GM23248 (cell line): ENCODE measurements around the gene ROR1. TPM values are rescaled to one million over a fixed set of nuclear protein-coding genes. Genes with fewer than 3 reads are reported as not detected.

Experiments
- DNase-seq: peaks from one replicate; pipeline ENCODE4 v3.0.0-alpha.2; 2015
- H2AFZ ChIP-seq: fragments of 200-600 bp; sonication (generic); 2 replicates; pipeline ENCODE4 v1.6.1; 2016; ENCODE audit warnings: antibody characterized with exemption
- H3F3A ChIP-seq: fragments of 200-600 bp; sonication (generic); 2 replicates; pipeline ENCODE4 v1.6.1; 2016; ENCODE audit warnings: mild to moderate bottlenecking, antibody characterized with exemption, mixed run types; ENCODE audit not compliant: insufficient read depth
- H3K27ac ChIP-seq: fragments of 200-600 bp; sonication (generic); 2 replicates; pipeline ENCODE4 v1.5.1; 2016; ENCODE audit warnings: mild to moderate bottlenecking
- H3K27me3 ChIP-seq: fragments of 200-600 bp; sonication (generic); replicated peaks from 2 replicates; pipeline ENCODE4 v1.6.1; 2016; ENCODE audit warnings: mild to moderate bottlenecking; ENCODE audit not compliant: insufficient read depth
- H3K36me3 ChIP-seq: fragments of 200-600 bp; sonication (generic); 2 replicates; pipeline ENCODE4 v1.6.1; 2016; ENCODE audit warnings: low read depth, mild to moderate bottlenecking
- H3K4me1 ChIP-seq: fragments of 200-600 bp; sonication (generic); 2 replicates; pipeline ENCODE4 v1.6.1; 2016; ENCODE audit warnings: mild to moderate bottlenecking; ENCODE audit not compliant: insufficient read depth
- H3K4me2 ChIP-seq: fragments of 200-600 bp; sonication (generic); one replicate; pipeline ENCODE4 v1.6.1; 2016; ENCODE audit warnings: mild to moderate bottlenecking; ENCODE audit not compliant: unreplicated experiment
- H3K4me3 ChIP-seq: fragments of 200-600 bp; sonication (generic); 2 replicates; pipeline ENCODE4 v1.5.1; 2016; ENCODE audit warnings: mild to moderate bottlenecking
- H3K79me2 ChIP-seq: fragments of 200-600 bp; sonication (generic); 2 replicates; pipeline ENCODE4 v1.6.1; 2016; ENCODE audit warnings: mild to moderate bottlenecking; ENCODE audit not compliant: insufficient read depth
- H3K9ac ChIP-seq: fragments of 200-600 bp; sonication (generic); 2 replicates; pipeline ENCODE4 v1.6.1; 2016; ENCODE audit warnings: mild to moderate bottlenecking
- H3K9me2 ChIP-seq: fragments of 200-600 bp; sonication (generic); 2 replicates; pipeline ENCODE4 v1.6.1; 2016; ENCODE audit warnings: mixed run types, mild to moderate bottlenecking, moderate library complexity; ENCODE audit not compliant: insufficient read depth
- H3K9me3 ChIP-seq: fragments of 200-600 bp; sonication (generic); one replicate; pipeline ENCODE4 v1.6.1; 2017; ENCODE audit warnings: low read depth
- H4K20me1 ChIP-seq: fragments of 200-600 bp; sonication (generic); 2 replicates; pipeline ENCODE4 v1.6.0; 2016; ENCODE audit not compliant: insufficient read depth
- EZH2 ChIP-seq: fragments of 200-600 bp; sonication (generic); IDR thresholded peaks from 2 replicates; pipeline ENCODE4 v1.6.1; 2018; ENCODE audit warnings: antibody characterized with exemption, mild to moderate bottlenecking; ENCODE audit not compliant: insufficient read depth, poor library complexity, severe bottlenecking
- EZH2phosphoT487 ChIP-seq: fragments of 200-600 bp; sonication (generic); IDR thresholded peaks from 2 replicates; pipeline ENCODE4 v1.6.1; 2018; ENCODE audit warnings: antibody characterized with exemption, moderate library complexity, mild to moderate bottlenecking, low read depth; ENCODE audit not compliant: insufficient read depth
- WGBS, 2 experiments: methylation state at CpG; one replicate each; pipeline ENCODE4 v1.1.6; 2015 to 2017; ENCODE audit warnings: low lambda C conversion rate in 2 of 2, low coverage in 1 of 2; ENCODE audit errors: missing lambda C conversion rate in 2 of 2; 5-methylcytosine and 5-hydroxymethylcytosine counted together
- in situ Hi-C: fragments of 300-500 bp; cut with MboI; formaldehyde crosslinking; loops from 2 replicates; pipeline ENCODE4 v1.15.0; 2020
- polyA plus RNA-seq: library from polyadenylated mRNA; unstranded; fragments of >200 nt; fragmentation: Nextera tagmentation; extraction: Ambion mirVana; gene quantifications from 2 replicates; pipeline ENCODE4 v1.2.1, GENCODE V29; 2016
- total RNA-seq: library from RNA; depleted of rRNA; stranded (reverse); fragments of >200 nt; shearing (Covaris generic); gene quantifications from 2 replicates; pipeline ENCODE4 v1.2.3, GENCODE V29; 2014

ROR1 gene
- total and polyA plus RNA-seq, 2 experiments from 2014 or later = 12.0 to 13.3 TPM

GRCh38 chr1:64127297-64127696 lies 353.5 kb downstream of the ROR1 start:
- Histone ChIP-seq H3K4me3 (no peak overlapping the region), H3K27ac (no peak overlapping the region), H3K4me1 (peaks cover 8% of the 10 kb centered on the region), H3K4me2 (no peak overlapping the region), H3K36me3 (no peaks in the 10 kb centered on the region), H3K9me3 (no peaks in the 10 kb centered on the region), H3K27me3 (no peaks in the 10 kb centered on the region), H4K20me1 (no peaks in the 10 kb centered on the region), H3F3A (peaks cover 4% of the 10 kb centered on the region), H3K9me2 (0 out of 2 replicates have a peak, but pooled peaks cover 2% of the 10 kb centered on the region), H2AFZ (no peak overlapping the region), H3K9ac (no peak overlapping the region), H3K79me2 (no peaks in the 10 kb centered on the region)
- no peak for TF ChIP-seq EZH2phosphoT487
- TF ChIP-seq EZH2 = no peak
- no peak for DNase-seq
- in situ Hi-C loops = no loop called here
- WGBS, 2 experiments = 78 to 83% methylated on average over 3 of the region's 3 CpGs

GRCh38 chr1:64129701-64130100 lies 355.9 kb downstream of the ROR1 start:
- DNase-seq = no peak
- no peak overlapping the region for H3K27ac ChIP-seq
- H3K36me3 ChIP-seq = no peaks in the 10 kb centered on the region
- no peaks in the 10 kb centered on the region for H4K20me1 ChIP-seq
- TF ChIP-seq EZH2 (no peak), EZH2phosphoT487 (no peak)
- no peaks in the 10 kb centered on the region for H3K9me3 ChIP-seq
- H3K9me2 ChIP-seq = no peaks in the 10 kb centered on the region
- WGBS, 2 experiments = 58 to 59% methylated on average over 5 of the region's 5 CpGs
- peaks cover 13% of the 10 kb centered on the region for H3F3A ChIP-seq
- H3K27me3 ChIP-seq = no peaks in the 10 kb centered on the region
- H3K4me1 ChIP-seq = peaks cover 15% of the 10 kb centered on the region
- H3K4me2 ChIP-seq = no peak overlapping the region
- H3K4me3 ChIP-seq = no peak overlapping the region
- no peaks in the 10 kb centered on the region for H3K79me2 ChIP-seq
- H3K9ac ChIP-seq = no peak overlapping the region
- H2AFZ ChIP-seq = no peak overlapping the region
- in situ Hi-C loops = loop anchor here (10.0 kb wide), 3 partner anchors 215 to 505 kb away; no protein-coding TSS in a partner anchor

- Histone ChIP-seq H2AFZ (no peak overlapping the region), H3K9ac (no peak overlapping the region), H3K4me1 (peaks cover 22% of the 10 kb centered on the region), H3K36me3 (no peaks in the 10 kb centered on the region), H4K20me1 (no peaks in the 10 kb centered on the region), H3K9me2 (no peaks in the 10 kb centered on the region), H3K27me3 (no peaks in the 10 kb centered on the region), H3K9me3 (no peaks in the 10 kb centered on the region), H3F3A (peaks cover 13% of the 10 kb centered on the region), H3K27ac (no peak overlapping the region), H3K4me2 (no peak overlapping the region), H3K4me3 (no peak overlapping the region), H3K79me2 (no peaks in the 10 kb centered on the region)
- TF ChIP-seq EZH2 (no peak), EZH2phosphoT487 (no peak)
- 78 to 80% methylated on average over 2 of the region's 2 CpGs for WGBS, 2 experiments
- in situ Hi-C loops = loop anchor here (10.0 kb wide), 3 partner anchors 216 to 506 kb away; no protein-coding TSS in a partner anchor
- no peak for DNase-seq
Measured at GRCh38 chr1:64131155-64131554, 357.3 kb downstream of the ROR1 start.

GRCh38 chr1:64133036-64133435 lies 359.2 kb downstream of the ROR1 start:
- Histone ChIP-seq H2AFZ (no peak overlapping the region), H3K79me2 (no peaks in the 10 kb centered on the region), H3K4me2 (peak overlapping the region; percentile 40), H3K4me3 (no peak overlapping the region), H3K27me3 (no peaks in the 10 kb centered on the region), H3K9me3 (no peaks in the 10 kb centered on the region), H4K20me1 (no peaks in the 10 kb centered on the region), H3K36me3 (no peaks in the 10 kb centered on the region), H3K4me1 (peaks cover 38% of the 10 kb centered on the region), H3K27ac (peak overlapping the region; percentile 50), H3F3A (peaks cover 29% of the 10 kb centered on the region), H3K9me2 (no peaks in the 10 kb centered on the region), H3K9ac (no peak overlapping the region)
- 35 to 38% methylated on average over 5 of the region's 5 CpGs for WGBS, 2 experiments
- in situ Hi-C loops = loop anchor here (10.0 kb wide), 3 partner anchors 218 to 508 kb away; no protein-coding TSS in a partner anchor
- no peak for TF ChIP-seq EZH2phosphoT487
- TF ChIP-seq EZH2 = no peak
- peak; percentile 94 for DNase-seq
